ENCODE results near the gene C11orf21. TPM values are rescaled to one million over a fixed set of nuclear protein-coding genes. Genes with fewer than 3 reads are reported as not detected.

C11orf21 gene
- total and polyA plus RNA-seq, 9 of the 15 experiments (the other 6 are each of a cell fraction or from before 2014, with no cell fraction given) = 0.10 to 2.6 (median 2.0) TPM

DNA sequence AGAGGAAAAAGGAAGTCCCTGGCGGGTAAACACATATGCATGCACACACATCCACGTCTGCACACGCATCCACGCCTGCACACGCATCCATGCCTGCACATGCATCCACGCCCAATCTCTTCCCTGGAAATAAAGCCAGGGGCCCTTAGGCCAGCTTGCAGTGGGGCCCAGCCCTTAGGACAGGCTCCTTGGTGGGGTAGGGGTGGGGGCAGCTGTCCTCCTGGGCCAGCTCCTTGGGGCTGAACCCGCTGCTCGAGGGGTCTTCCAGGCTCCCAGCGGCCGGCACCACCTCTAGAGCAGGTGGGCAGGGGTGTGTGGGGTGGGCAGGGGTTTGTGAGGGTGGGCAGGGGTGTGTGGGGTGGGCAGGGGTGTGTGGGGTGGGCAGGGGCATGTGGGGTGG is 1.9 kb downstream of the C11orf21 start (continued):
- TF ChIP-seq, protein P1, sequence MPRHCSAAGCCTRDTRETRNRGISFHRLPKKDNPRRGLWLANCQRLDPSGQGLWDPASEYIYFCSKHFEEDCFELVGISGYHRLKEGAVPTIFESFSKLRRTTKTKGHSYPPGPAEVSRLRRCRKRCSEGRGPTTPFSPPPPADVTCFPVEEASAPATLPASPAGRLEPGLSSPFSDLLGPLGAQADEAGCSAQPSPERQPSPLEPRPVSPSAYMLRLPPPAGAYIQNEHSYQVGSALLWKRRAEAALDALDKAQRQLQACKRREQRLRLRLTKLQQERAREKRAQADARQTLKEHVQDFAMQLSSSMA (CRISPR knock-in tag; IDR thresholded peaks at IDR 0.05) = no peak
- no peak for TF ChIP-seq BRCA1 (IDR thresholded peaks at IDR 0.05)
- no peak for TF ChIP-seq BRCA1 (CRISPR knock-in tag; IDR thresholded peaks at IDR 0.05)
- TF ChIP-seq, protein P2, sequence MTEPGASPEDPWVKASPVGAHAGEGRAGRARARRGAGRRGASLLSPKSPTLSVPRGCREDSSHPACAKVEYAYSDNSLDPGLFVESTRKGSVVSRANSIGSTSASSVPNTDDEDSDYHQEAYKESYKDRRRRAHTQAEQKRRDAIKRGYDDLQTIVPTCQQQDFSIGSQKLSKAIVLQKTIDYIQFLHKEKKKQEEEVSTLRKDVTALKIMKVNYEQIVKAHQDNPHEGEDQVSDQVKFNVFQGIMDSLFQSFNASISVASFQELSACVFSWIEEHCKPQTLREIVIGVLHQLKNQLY (CRISPR knock-in tag; conservative IDR thresholded peaks at IDR 0.05) = no peak
- TF ChIP-seq NELFE (IDR thresholded peaks at IDR 0.05; ENCODE audit: insufficient read depth, insufficient read length) = no peak

DNA sequence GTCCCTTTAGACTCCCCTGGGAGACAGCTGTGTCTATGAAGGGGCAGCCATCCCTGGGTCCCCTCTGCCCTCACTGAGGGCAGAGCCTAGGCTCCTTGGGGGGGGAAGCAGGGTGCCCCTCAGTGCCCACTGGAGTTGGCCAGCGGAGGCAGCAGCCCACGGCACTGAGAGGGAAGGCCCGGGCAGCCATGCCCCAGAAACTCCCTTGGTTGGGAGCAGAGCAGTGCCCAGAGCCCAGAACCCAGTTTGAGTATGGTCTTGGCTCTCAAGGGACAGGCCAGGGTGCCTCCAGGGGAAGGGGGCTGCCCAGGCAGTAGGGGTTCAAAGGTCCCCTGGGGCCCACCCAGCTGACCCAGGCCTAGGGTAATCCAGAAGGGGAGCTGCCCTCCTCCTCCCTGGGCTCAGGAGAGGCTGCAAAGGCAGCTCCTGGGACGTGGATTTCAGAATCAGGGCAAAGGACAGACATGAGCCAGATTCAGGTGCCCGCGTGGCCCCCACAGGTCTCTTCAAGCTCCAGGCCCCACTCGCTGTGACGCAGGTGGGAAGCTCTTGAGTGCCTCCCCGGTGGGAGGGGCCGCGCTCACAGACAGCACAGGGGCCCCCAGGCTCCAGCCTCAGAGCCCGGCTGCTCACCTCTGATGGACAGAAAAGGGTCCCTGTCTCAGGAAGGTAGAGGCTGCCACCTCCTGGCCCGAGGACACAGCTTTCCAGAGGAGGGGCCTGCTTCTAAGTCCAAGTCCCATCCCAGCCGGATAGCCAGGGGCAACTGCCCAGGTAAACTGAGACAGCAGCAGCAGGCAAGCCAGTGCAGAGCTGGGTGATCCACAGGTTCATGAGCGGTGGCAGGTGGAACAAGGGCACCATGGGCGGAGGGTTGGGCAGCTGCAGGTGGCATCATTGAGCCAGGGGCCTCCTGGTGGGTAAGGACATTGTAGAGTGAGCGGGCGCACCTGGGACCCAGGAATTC is 2.6 kb downstream of the C11orf21 start:
- peak; percentile 41 for ATAC-seq
- peaks cover 37 to 70% of the 10 kb centered on the region in 2 experiments for H3K4me1 ChIP-seq (replicated peaks in 1 of 2; ENCODE audit: control insufficient read depth in 2 of 2, insufficient read depth in 2 of 2, low read length in 2 of 2)
- TF ChIP-seq STAT5B (CRISPR knock-in tag; IDR thresholded peaks at IDR 0.05) (no peak), SMC3 (conservative IDR thresholded peaks at IDR 0.05; ENCODE audit: insufficient read depth, low read depth, low read length) (peak; percentile 69), ZNF644 (tag; IDR thresholded peaks at IDR 0.05; ENCODE audit: low read depth) (no peak), EWSR1 (IDR thresholded peaks at IDR 0.05; ENCODE audit: borderline replicate concordance, low read depth, partially characterized antibody) (no peak), HDAC2 (IDR thresholded peaks at IDR 0.05) (no peak), ARID2 (IDR thresholded peaks at IDR 0.05) (peak; percentile 51; the same call in 1 of the 2 replicates), JUNB (CRISPR knock-in tag; conservative IDR thresholded peaks at IDR 0.05) (no peak)
- TF ChIP-seq, protein P3, sequence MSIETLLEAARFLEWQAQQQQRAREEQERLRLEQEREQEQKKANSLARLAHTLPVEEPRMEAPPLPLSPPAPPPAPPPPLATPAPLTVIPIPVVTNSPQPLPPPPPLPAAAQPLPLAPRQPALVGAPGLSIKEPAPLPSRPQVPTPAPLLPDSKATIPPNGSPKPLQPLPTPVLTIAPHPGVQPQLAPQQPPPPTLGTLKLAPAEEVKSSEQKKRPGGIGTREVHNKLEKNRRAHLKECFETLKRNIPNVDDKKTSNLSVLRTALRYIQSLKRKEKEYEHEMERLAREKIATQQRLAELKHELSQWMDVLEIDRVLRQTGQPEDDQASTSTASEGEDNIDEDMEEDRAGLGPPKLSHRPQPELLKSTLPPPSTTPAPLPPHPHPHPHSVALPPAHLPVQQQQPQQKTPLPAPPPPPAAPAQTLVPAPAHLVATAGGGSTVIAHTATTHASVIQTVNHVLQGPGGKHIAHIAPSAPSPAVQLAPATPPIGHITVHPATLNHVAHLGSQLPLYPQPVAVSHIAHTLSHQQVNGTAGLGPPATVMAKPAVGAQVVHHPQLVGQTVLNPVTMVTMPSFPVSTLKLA (conservative IDR thresholded peaks at IDR 0.05) = no peak
- TF ChIP-seq, protein P4, sequence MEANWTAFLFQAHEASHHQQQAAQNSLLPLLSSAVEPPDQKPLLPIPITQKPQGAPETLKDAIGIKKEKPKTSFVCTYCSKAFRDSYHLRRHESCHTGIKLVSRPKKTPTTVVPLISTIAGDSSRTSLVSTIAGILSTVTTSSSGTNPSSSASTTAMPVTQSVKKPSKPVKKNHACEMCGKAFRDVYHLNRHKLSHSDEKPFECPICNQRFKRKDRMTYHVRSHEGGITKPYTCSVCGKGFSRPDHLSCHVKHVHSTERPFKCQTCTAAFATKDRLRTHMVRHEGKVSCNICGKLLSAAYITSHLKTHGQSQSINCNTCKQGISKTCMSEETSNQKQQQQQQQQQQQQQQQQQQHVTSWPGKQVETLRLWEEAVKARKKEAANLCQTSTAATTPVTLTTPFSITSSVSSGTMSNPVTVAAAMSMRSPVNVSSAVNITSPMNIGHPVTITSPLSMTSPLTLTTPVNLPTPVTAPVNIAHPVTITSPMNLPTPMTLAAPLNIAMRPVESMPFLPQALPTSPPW (CRISPR knock-in tag; IDR thresholded peaks at IDR 0.05) = 0 out of 2 replicates have a peak, but pooled peaks have one; percentile 6

More for the DNA sequence above, 2.6 kb downstream of the C11orf21 start:
- Histone ChIP-seq H3K79me2 (ENCODE audit: control insufficient read depth, insufficient read depth, low read length) (peaks cover 8% of the 10 kb centered on the region; the same call in 2 of the 3 replicates), H3K36me3 (ENCODE audit: control insufficient read depth, insufficient read depth, low read length) (no peaks in the 10 kb centered on the region), H4K20me1 (replicated peaks; ENCODE audit: control insufficient read depth, insufficient read depth, low read length) (no peaks in the 10 kb centered on the region), H3K9me3 (replicated peaks; ENCODE audit: control insufficient read depth, insufficient read depth, low read depth, low read length) (no peaks in the 10 kb centered on the region), H3K27ac (ENCODE audit: extremely low read depth, low read depth, low read length) (no peak overlapping the region), H3K9ac (ENCODE audit: insufficient read depth in 1 of 2, low read depth in 2 of 2, low read length in 2 of 2) (peak overlapping the region in 1 of 2 experiments; percentile 47; a peak in 1 of 4 replicates), H3K4me2 (ENCODE audit: insufficient read depth, low read length) (no peak overlapping the region), H2AFZ (ENCODE audit: low read depth, low read length) (no peak overlapping the region), H3K9me1 (ENCODE audit: control insufficient read depth, insufficient read depth, low read length) (no peaks in the 10 kb centered on the region), H3K4me3 (no peak overlapping the region), H3K27me3 (ENCODE audit: control insufficient read depth in 2 of 2, insufficient read depth in 2 of 2, low read length in 2 of 2) (peaks cover 0 to 12% of the 10 kb centered on the region in 2 experiments; a peak in 2 of 5 replicates)
- no TSS peak for BruUV-seq (replicated peaks)
- intact Hi-C loops (cut with micrococcal nuclease) (loop anchor here (1.0 kb wide), 1 partner anchor 102 kb away; no protein-coding TSS in a partner anchor), in situ Hi-C loops (cut with MboI) (loop anchor here (5.0 kb wide), 1 partner anchor 97 kb away; no protein-coding TSS in a partner anchor)
- WGBS (ENCODE audit: insufficient coverage, low coverage, missing lambda C conversion rate) = 55% methylated on average over 14 of the region's 18 CpGs
- ChIA-PET CTCF (ENCODE audit: low intra/inter-chr PET ratio) (interaction anchor here (1.3 to 3.2 kb wide), 2 partner anchors 102 to 104 kb away, joined by 9 to 21 read pairs; no protein-coding TSS in a partner anchor), POLR2A (interaction anchor here (0.8 kb wide), 1 partner anchor 83 kb away, joined by 3 read pairs; no protein-coding TSS in a partner anchor)
- DNase-seq (ENCODE audit: extremely low read depth in 1 of 4, low spot score in 3 of 4) (peak; percentile 61 to 65 (median 63)), FAIRE-seq (no peak)

Data from K562 (cell line).